Erythroblast (primary cell): Measurements from ENCODE around the gene FBXW5.

Experiments used
- GATA1 ChIP-seq: IDR thresholded peaks from 2 replicates; pipeline ENCODE4 v1.6.1; 2011; ENCODE audit warnings: low read depth, mild to moderate bottlenecking, control low read depth, low read length, moderate library complexity
- POLR2A ChIP-seq: IDR thresholded peaks from 2 replicates; pipeline ENCODE4 v1.6.1; 2011; ENCODE audit warnings: mild to moderate bottlenecking, low read length

GRCh38 chr9:136903041-136903554, 41.4 kb downstream of the FBXW5 start:
- no peak for TF ChIP-seq POLR2A
- no peak for TF ChIP-seq GATA1
